HepG2 (cell line): ENCODE measurements around the gene SDC4. TPM values are rescaled to one million over a fixed set of nuclear protein-coding genes. Genes with fewer than 3 reads are reported as not detected.

ENCODE experiments used
- CC2D1A ChIP-seq: sonication (generic); formaldehyde crosslinking; IDR thresholded peaks from 2 replicates; pipeline ENCODE4 v1.8.1; 2023; ENCODE audit warnings: mild to moderate bottlenecking, missing genetic modification reagents
- CREB1 ChIP-seq, 2 experiments: fragments of 450-650 bp in 1 of 2; IDR thresholded peaks; 2 replicates each; pipeline ENCODE4 v1.6.1; 2016 to 2017; ENCODE audit warnings: control low read depth in 1 of 2, mild to moderate bottlenecking in 1 of 2, missing compliant biosample characterization in 1 of 2, missing genetic modification characterization in 1 of 2
- EED ChIP-seq: sonication (generic); formaldehyde crosslinking; IDR thresholded peaks from 2 replicates; pipeline ENCODE4 v1.5.0; 2020; ENCODE audit warnings: mild to moderate bottlenecking, missing genetic modification reagents
- EP300 ChIP-seq, 3 experiments: sonication (generic) in 1 of 3; formaldehyde crosslinking in 1 of 3; IDR thresholded peaks; 2 replicates each; pipeline versions ENCODE4 v1.5.1 to v1.6.1; 2011 to 2020; ENCODE audit warnings: low read depth in 2 of 3, low read length in 2 of 3, borderline replicate concordance in 1 of 3, improper control_type of control experiment in 1 of 3, mild to moderate bottlenecking in 1 of 3, missing genetic modification reagents in 1 of 3, moderate library complexity in 1 of 3
- KDM3A ChIP-seq: IDR thresholded peaks from 2 replicates; pipeline ENCODE4 v1.6.1; 2018; ENCODE audit warnings: low read depth, missing compliant biosample characterization
- RFX1 ChIP-seq: fragments of 450-650 bp; IDR thresholded peaks from 2 replicates; pipeline ENCODE4 v1.6.1; 2017
- TBL1XR1 ChIP-seq: fragments of 150-350 bp; IDR thresholded peaks from 2 replicates; pipeline ENCODE4 v1.6.1; 2014; ENCODE audit warnings: borderline replicate concordance, low read length; ENCODE audit not compliant: partially characterized antibody
- ZFP36 ChIP-seq: fragments of 150-350 bp; IDR thresholded peaks from 2 replicates; pipeline ENCODE4 v1.6.1; 2018; ENCODE audit warnings: borderline replicate concordance, low read length, low read depth; ENCODE audit not compliant: partially characterized antibody
- polyA plus RNA-seq, 8 experiments: library from polyadenylated mRNA; depleted of rRNA in 3 of 8; stranded (reverse) in 7 of 8; unstranded in 1 of 8; fragments of >200 nt; fragmentation: Illumina TruSeq in 4 of 8; extraction: Trizol in 4 of 8; gene quantifications; 2 replicates each; pipeline versions ENCODE4 v1.2.1 to v1.2.3, GENCODE V29; 2011 to 2016; ENCODE audit warnings: low read depth in 4 of 8, missing spikeins in 1 of 8, mixed read lengths in 1 of 8; ENCODE audit not compliant: insufficient read depth in 1 of 8
- total RNA-seq, 5 experiments: library from RNA; depleted of rRNA; stranded (reverse); fragments of >200 nt; fragmentation: Illumina TruSeq; extraction: Trizol; gene quantifications; 2 replicates each; pipeline ENCODE4 v1.2.3, GENCODE V29; 2016; ENCODE audit warnings: low read depth in 1 of 5
- TF ChIP-seq, protein P1 (sequence below): sonication (generic); formaldehyde crosslinking; IDR thresholded peaks from 2 replicates; pipeline ENCODE4 v1.4.0; 2020; ENCODE audit warnings: missing genetic modification reagents, borderline replicate concordance
- TF ChIP-seq, protein P2 (sequence below): sonication (generic); formaldehyde crosslinking; IDR thresholded peaks from 2 replicates; pipeline ENCODE4 v1.5.1; 2020; ENCODE audit warnings: missing genetic modification reagents, mild to moderate bottlenecking, borderline replicate concordance
- TF ChIP-seq, protein P3 (sequence below): sonication (generic); formaldehyde crosslinking; IDR thresholded peaks from 2 replicates; pipeline ENCODE4 v1.4.0; 2020; ENCODE audit warnings: mild to moderate bottlenecking, missing genetic modification reagents

Gene SDC4
- total and polyA plus RNA-seq, 2 of the 13 experiments (the other 11 are each of a cell fraction or from before 2014, with no cell fraction given): 49.0 to 65.1 TPM

DNA sequence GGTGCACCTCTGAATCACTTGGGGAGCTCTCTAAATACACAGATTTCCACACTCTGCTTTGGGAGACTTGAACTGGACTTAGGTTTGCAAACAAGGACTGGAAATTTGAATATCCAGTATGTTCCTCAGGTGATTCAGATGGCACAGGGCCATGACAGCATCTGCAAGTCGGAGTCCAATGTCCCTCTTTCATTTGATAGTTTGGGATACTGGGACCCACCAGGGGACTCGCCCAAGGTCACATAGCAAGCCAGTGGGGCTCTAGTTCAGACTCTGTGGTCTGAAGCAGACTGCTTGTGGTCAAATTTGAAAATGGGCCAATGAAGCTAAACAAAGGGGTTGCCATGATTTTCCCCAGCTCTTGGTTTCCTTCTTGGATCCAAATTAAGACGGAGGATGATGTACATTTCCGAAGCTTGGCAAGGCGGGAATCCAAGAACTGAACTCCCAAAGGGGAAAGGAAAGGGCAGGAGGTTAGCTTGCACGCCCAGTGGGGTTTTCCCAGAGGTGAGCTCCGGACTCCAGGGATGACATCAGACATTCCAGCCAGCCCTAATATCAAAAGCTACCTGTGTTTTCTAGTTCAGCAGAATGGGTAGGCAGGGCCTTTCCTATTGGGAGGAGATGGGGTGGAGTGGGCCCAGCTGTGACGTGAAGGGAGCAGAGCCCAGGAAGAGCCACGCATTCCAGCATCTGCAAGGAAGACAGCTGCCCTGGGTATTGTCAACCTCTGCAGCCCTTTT lies 11.4 kb upstream of the SDC4 start (continued):
- TF ChIP-seq ZFP36 (no peak), EED (CRISPR knock-in tag) (0 out of 2 replicates have a peak, but pooled peaks have one; percentile 47), TBL1XR1 (no peak), KDM3A (0 out of 2 replicates have a peak, but pooled peaks have one; percentile 9), RFX1 (no peak), CC2D1A (CRISPR knock-in tag) (no peak), EP300 (IDR thresholded peaks at IDR 0.05; ENCODE audit: low read depth in 2 of 2, low read length in 2 of 2) (peak; percentile 54 to 58; a peak in 3 of 4 replicates), EP300 (CRISPR knock-in tag; IDR thresholded peaks at IDR 0.05; ENCODE audit: borderline replicate concordance) (peak; percentile 10; the same call in 1 of the 2 replicates), CREB1 (IDR thresholded peaks at IDR 0.05) (peak; percentile 66), CREB1 (CRISPR knock-in tag; IDR thresholded peaks at IDR 0.05) (peak; percentile 76)
- TF ChIP-seq, protein P1, sequence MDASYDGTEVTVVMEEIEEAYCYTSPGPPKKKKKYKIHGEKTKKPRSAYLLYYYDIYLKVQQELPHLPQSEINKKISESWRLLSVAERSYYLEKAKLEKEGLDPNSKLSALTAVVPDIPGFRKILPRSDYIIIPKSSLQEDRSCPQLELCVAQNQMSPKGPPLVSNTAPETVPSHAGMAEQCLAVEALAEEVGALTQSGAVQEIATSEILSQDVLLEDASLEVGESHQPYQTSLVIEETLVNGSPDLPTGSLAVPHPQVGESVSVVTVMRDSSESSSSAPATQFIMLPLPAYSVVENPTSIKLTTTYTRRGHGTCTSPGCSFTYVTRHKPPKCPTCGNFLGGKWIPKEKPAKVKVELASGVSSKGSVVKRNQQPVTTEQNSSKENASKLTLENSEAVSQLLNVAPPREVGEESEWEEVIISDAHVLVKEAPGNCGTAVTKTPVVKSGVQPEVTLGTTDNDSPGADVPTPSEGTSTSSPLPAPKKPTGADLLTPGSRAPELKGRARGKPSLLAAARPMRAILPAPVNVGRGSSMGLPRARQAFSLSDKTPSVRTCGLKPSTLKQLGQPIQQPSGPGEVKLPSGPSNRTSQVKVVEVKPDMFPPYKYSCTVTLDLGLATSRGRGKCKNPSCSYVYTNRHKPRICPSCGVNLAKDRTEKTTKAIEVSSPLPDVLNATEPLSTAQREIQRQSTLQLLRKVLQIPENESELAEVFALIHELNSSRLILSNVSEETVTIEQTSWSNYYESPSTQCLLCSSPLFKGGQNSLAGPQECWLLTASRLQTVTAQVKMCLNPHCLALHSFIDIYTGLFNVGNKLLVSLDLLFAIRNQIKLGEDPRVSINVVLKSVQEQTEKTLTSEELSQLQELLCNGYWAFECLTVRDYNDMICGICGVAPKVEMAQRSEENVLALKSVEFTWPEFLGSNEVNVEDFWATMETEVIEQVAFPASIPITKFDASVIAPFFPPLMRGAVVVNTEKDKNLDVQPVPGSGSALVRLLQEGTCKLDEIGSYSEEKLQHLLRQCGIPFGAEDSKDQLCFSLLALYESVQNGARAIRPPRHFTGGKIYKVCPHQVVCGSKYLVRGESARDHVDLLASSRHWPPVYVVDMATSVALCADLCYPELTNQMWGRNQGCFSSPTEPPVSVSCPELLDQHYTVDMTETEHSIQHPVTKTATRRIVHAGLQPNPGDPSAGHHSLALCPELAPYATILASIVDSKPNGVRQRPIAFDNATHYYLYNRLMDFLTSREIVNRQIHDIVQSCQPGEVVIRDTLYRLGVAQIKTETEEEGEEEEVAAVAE (CRISPR knock-in tag): 0 out of 2 replicates have a peak, but pooled peaks have one; percentile 29
- TF ChIP-seq, protein P2, sequence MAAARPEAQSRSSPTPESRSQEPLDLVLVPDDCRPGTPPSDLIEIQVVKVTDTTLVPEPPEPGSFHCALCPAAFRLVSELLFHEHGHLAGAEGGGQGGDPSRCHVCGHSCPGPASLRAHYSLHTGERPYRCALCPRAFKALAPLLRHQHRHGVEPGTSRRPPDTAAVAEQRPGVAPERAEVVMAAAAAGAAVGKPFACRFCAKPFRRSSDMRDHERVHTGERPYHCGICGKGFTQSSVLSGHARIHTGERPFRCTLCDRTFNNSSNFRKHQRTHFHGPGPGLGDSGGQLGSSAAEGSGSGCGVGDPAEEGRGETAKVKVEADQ (CRISPR knock-in tag): 0 out of 2 replicates have a peak, but pooled peaks have one; percentile 27
- TF ChIP-seq, protein P3, sequence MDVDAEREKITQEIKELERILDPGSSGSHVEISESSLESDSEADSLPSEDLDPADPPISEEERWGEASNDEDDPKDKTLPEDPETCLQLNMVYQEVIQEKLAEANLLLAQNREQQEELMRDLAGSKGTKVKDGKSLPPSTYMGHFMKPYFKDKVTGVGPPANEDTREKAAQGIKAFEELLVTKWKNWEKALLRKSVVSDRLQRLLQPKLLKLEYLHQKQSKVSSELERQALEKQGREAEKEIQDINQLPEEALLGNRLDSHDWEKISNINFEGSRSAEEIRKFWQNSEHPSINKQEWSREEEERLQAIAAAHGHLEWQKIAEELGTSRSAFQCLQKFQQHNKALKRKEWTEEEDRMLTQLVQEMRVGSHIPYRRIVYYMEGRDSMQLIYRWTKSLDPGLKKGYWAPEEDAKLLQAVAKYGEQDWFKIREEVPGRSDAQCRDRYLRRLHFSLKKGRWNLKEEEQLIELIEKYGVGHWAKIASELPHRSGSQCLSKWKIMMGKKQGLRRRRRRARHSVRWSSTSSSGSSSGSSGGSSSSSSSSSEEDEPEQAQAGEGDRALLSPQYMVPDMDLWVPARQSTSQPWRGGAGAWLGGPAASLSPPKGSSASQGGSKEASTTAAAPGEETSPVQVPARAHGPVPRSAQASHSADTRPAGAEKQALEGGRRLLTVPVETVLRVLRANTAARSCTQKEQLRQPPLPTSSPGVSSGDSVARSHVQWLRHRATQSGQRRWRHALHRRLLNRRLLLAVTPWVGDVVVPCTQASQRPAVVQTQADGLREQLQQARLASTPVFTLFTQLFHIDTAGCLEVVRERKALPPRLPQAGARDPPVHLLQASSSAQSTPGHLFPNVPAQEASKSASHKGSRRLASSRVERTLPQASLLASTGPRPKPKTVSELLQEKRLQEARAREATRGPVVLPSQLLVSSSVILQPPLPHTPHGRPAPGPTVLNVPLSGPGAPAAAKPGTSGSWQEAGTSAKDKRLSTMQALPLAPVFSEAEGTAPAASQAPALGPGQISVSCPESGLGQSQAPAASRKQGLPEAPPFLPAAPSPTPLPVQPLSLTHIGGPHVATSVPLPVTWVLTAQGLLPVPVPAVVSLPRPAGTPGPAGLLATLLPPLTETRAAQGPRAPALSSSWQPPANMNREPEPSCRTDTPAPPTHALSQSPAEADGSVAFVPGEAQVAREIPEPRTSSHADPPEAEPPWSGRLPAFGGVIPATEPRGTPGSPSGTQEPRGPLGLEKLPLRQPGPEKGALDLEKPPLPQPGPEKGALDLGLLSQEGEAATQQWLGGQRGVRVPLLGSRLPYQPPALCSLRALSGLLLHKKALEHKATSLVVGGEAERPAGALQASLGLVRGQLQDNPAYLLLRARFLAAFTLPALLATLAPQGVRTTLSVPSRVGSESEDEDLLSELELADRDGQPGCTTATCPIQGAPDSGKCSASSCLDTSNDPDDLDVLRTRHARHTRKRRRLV (CRISPR knock-in tag): peak; percentile 41; the same call in 1 of the 2 replicates
